ENCODE measurements around the gene SLC38A10. TPM values are rescaled to one million over a fixed set of nuclear protein-coding genes. Genes with fewer than 3 reads are reported as not detected.

Gene SLC38A10
- total and polyA plus RNA-seq, 2 of the 13 experiments (the other 11 are each of a cell fraction or from before 2014, with no cell fraction given) = 23.4 to 55.8 TPM

- TF ChIP-seq ZNF30 (CRISPR knock-in tag; IDR thresholded peaks at IDR 0.05) (no peak), DBP (CRISPR knock-in tag; IDR thresholded peaks at IDR 0.05; ENCODE audit: not compliant biosample characterization) (peak; percentile 3), HNRNPLL (IDR thresholded peaks at IDR 0.05; ENCODE audit: low read depth, low read length, poor library complexity, severe bottlenecking) (peak; percentile 95), ZSCAN25 (CRISPR knock-in tag; IDR thresholded peaks at IDR 0.05) (0 out of 2 replicates have a peak, but pooled peaks have one; percentile 6), GTF2F1 (IDR thresholded peaks at IDR 0.05; ENCODE audit: low read length) (no peak), ZNF639 (CRISPR knock-in tag; conservative IDR thresholded peaks at IDR 0.05) (0 out of 2 replicates have a peak, but pooled peaks have one; percentile 8), ZNF367 (CRISPR knock-in tag; IDR thresholded peaks at IDR 0.05; ENCODE audit: borderline replicate concordance) (no peak), PBX3 (CRISPR knock-in tag; IDR thresholded peaks at IDR 0.05; ENCODE audit: borderline replicate concordance) (no peak), AGO2 (optimal IDR thresholded peaks at IDR 0.05; ENCODE audit: low read depth, low read length) (peak; percentile 88), BORCS8-MEF2B (CRISPR knock-in tag; IDR thresholded peaks at IDR 0.05) (peak; percentile 22; the same call in 1 of the 2 replicates), SIN3B (IDR thresholded peaks at IDR 0.05; ENCODE audit: low read length) (0 out of 2 replicates have a peak, but pooled peaks have one; percentile 42), ZNF281 (CRISPR knock-in tag; IDR thresholded peaks at IDR 0.05; ENCODE audit: borderline replicate concordance) (0 out of 2 replicates have a peak, but pooled peaks have one; percentile 21), ZNF256 (CRISPR knock-in tag; conservative IDR thresholded peaks at IDR 0.05) (0 out of 2 replicates have a peak, but pooled peaks have one; percentile 6), ZC3H13 (CRISPR knock-in tag; IDR thresholded peaks at IDR 0.05) (peak; percentile 64; the same call in 1 of the 2 replicates), SNAPC2 (CRISPR knock-in tag; IDR thresholded peaks at IDR 0.05) (0 out of 2 replicates have a peak, but pooled peaks have one; percentile 22), ZHX1 (CRISPR knock-in tag; IDR thresholded peaks at IDR 0.05; ENCODE audit: low read depth) (peak; percentile 36; the same call in 1 of the 2 replicates), ZNF18 (CRISPR knock-in tag; IDR thresholded peaks at IDR 0.05; ENCODE audit: insufficient replicate concordance) (no peak)
Observed at GRCh38 chr17:81294512-81295030, 536 bp downstream of the SLC38A10 start (continued).

Measured in HepG2 (cell line).